ENCODE measurements around the gene TMEM196. TPM values are rescaled to one million over a fixed set of nuclear protein-coding genes. Genes with fewer than 3 reads are reported as not detected.

The TMEM196 gene
- total and polyA plus RNA-seq, 3 donors from 2014 or later = 0.12 TPM; not detected in 2

- WGBS, 2 donors = 25 to 28% methylated on average over 4 of the region's 4 CpGs
- Histone ChIP-seq H3K4me1 (no peaks in the 10 kb centered on the region), H3K36me3 (ENCODE audit: low read depth, missing control alignments) (no peaks in the 10 kb centered on the region), H3K27ac (no peak overlapping the region), H3K27me3 (no peaks in the 10 kb centered on the region), H3K9me3 (no peaks in the 10 kb centered on the region), H3K4me3 (no peak overlapping the region)
- DNase-seq = no peak
- TF ChIP-seq CTCF (IDR thresholded peaks at IDR 0.05) (peak in 2 of 3 experiments; percentile 52 to 57), POLR2A (IDR thresholded peaks at IDR 0.05) (no peak)
- intact Hi-C loops (cut with DNase I; ENCODE audit: low total_unique reads) = no loop called here
Measured at GRCh38 chr7:19747740-19748339, 25.6 kb downstream of the TMEM196 start.

- no peaks in the 10 kb centered on the region for H3K9me3 ChIP-seq
- no peak overlapping the region for H3K4me3 ChIP-seq
- DNase-seq = no peak
- no peaks in the 10 kb centered on the region for H3K4me1 ChIP-seq
- TF ChIP-seq POLR2A (IDR thresholded peaks at IDR 0.05) = no peak
- TF ChIP-seq CTCF (IDR thresholded peaks at IDR 0.05) = no peak
- H3K36me3 ChIP-seq (ENCODE audit: low read depth, missing control alignments) = no peaks in the 10 kb centered on the region
- H3K27me3 ChIP-seq = no peaks in the 10 kb centered on the region
- WGBS, 2 donors = 50 to 72% methylated on average over 1 of the region's 1 CpG
- no peak overlapping the region for H3K27ac ChIP-seq
- intact Hi-C loops (cut with DNase I; ENCODE audit: low total_unique reads) = no loop called here
Measured at GRCh38 chr7:19744075-19744474, 29.3 kb downstream of the TMEM196 start.

GRCh38 chr7:19728716-19729115 is 44.7 kb downstream of the TMEM196 start:
- Histone ChIP-seq H3K27ac (no peak overlapping the region), H3K4me3 (no peak overlapping the region), H3K27me3 (no peaks in the 10 kb centered on the region), H3K9me3 (no peaks in the 10 kb centered on the region), H3K36me3 (ENCODE audit: low read depth, missing control alignments) (no peaks in the 10 kb centered on the region), H3K4me1 (no peaks in the 10 kb centered on the region)
- intact Hi-C loops (cut with DNase I; ENCODE audit: low total_unique reads) = no loop called here
- no peak for TF ChIP-seq CTCF (IDR thresholded peaks at IDR 0.05)
- TF ChIP-seq POLR2A (IDR thresholded peaks at IDR 0.05) = no peak
- DNase-seq = no peak
- 86 to 89% methylated on average over 3 of the region's 3 CpGs for WGBS, 2 donors

- Histone ChIP-seq H3K4me1 (no peaks in the 10 kb centered on the region), H3K9me3 (no peaks in the 10 kb centered on the region), H3K27ac (no peak overlapping the region), H3K36me3 (ENCODE audit: low read depth, missing control alignments) (no peaks in the 10 kb centered on the region), H3K27me3 (no peaks in the 10 kb centered on the region), H3K4me3 (no peak overlapping the region)
- TF ChIP-seq POLR2A (IDR thresholded peaks at IDR 0.05) (no peak), CTCF (IDR thresholded peaks at IDR 0.05) (no peak)
- WGBS, 2 donors = 71 to 80% methylated on average over 5 of the region's 5 CpGs
- intact Hi-C loops (cut with DNase I; ENCODE audit: low total_unique reads) = no loop called here
- DNase-seq = no peak
Measured at GRCh38 chr7:19725770-19726169, 47.6 kb downstream of the TMEM196 start.

GRCh38 chr7:19715499-19715898 is 57.9 kb downstream of the TMEM196 start:
- DNase-seq = no peak
- intact Hi-C loops (cut with DNase I; ENCODE audit: low total_unique reads) = loop anchor here (10.0 kb wide), 1 partner anchor 879 kb away; no protein-coding TSS in a partner anchor
- Histone ChIP-seq H3K27ac (no peak overlapping the region), H3K36me3 (ENCODE audit: low read depth, missing control alignments) (no peaks in the 10 kb centered on the region), H3K4me1 (no peaks in the 10 kb centered on the region), H3K9me3 (no peaks in the 10 kb centered on the region), H3K27me3 (no peaks in the 10 kb centered on the region), H3K4me3 (no peak overlapping the region)
- TF ChIP-seq CTCF (IDR thresholded peaks at IDR 0.05) (no peak), POLR2A (IDR thresholded peaks at IDR 0.05) (no peak)
- 67% methylated on average over 1 of the region's 1 CpG for WGBS, 2 donors

Measured in testis (tissue), 3 donors.